OCI-LY3 (cell line): Measurements from ENCODE around the gene CD63.

Source experiments
- H2AFZ ChIP-seq: fragments of 200-600, 300-600 bp; shearing (Covaris generic); 2 replicates; pipeline ENCODE4 v1.6.0; 2014; ENCODE audit warnings: antibody characterized with exemption, low read depth, low read length
- H3K27ac ChIP-seq: fragments of 200-600, 300-600 bp; sonication (generic); 2 replicates; pipeline ENCODE4 v1.5.1; 2014; ENCODE audit warnings: mild to moderate bottlenecking, low read length, moderate library complexity, mixed read lengths
- H3K27me3 ChIP-seq: fragments of 200-600, 300-600 bp; sonication (generic); 2 replicates; pipeline ENCODE4 v1.6.1; 2014; ENCODE audit warnings: low read depth, low read length, mixed read lengths
- H3K36me3 ChIP-seq: fragments of 200-600, 300-600 bp; sonication (generic); replicated peaks from 2 replicates; pipeline ENCODE3; 2014; ENCODE audit warnings: low read depth, low read length, mixed read lengths
- H3K4me1 ChIP-seq: fragments of 300-600, 200-600 bp; sonication (generic); 2 replicates; pipeline ENCODE4 v1.6.1; 2014; ENCODE audit warnings: low read length, mixed read lengths
- H3K4me2 ChIP-seq: fragments of 200-600, 300-600 bp; sonication (generic); 2 replicates; pipeline ENCODE4 v1.6.1; 2014; ENCODE audit warnings: low read length, mixed read lengths
- H3K4me3 ChIP-seq: fragments of 300-600, 200-600 bp; sonication (generic); 2 replicates; pipeline ENCODE4 v1.5.1; 2014; ENCODE audit warnings: antibody characterized with exemption, mild to moderate bottlenecking, low read length, moderate library complexity
- H3K79me2 ChIP-seq: fragments of 300-600, 200-600 bp; shearing (Covaris generic); 2 replicates; pipeline ENCODE4 v1.6.1; 2014; ENCODE audit warnings: mild to moderate bottlenecking, low read length, mixed read lengths
- H3K9ac ChIP-seq: fragments of 300-600, 200-600 bp; shearing (Covaris generic); 2 replicates; pipeline ENCODE4 v1.6.0; 2014; ENCODE audit warnings: mild to moderate bottlenecking, low read length, moderate library complexity
- H3K9me3 ChIP-seq: fragments of 200-600, 300-600 bp; shearing (Covaris generic); 2 replicates; pipeline ENCODE4 v1.6.1; 2014; ENCODE audit warnings: low read length, mixed read lengths; ENCODE audit not compliant: insufficient read depth
- H4K20me1 ChIP-seq: fragments of 200-600, 300-600 bp; sonication (generic); 2 replicates; pipeline ENCODE4 v1.6.1; 2016; ENCODE audit warnings: low read length, mixed read lengths; ENCODE audit not compliant: insufficient read depth
- EZH2phosphoT487 ChIP-seq: fragments of 200-600 bp; shearing (Covaris generic); IDR thresholded peaks from 2 replicates; pipeline ENCODE4 v1.6.1; 2018; ENCODE audit warnings: antibody characterized with exemption, mixed run types, low read depth
- TF ChIP-seq, protein P1 (sequence below): fragments of 200-600, 300-600 bp; sonication (generic); IDR thresholded peaks from 2 replicates; pipeline ENCODE4 v1.5.1; 2014; ENCODE audit warnings: antibody characterized with exemption, low read length, low read depth

CD63 gene

DNA sequence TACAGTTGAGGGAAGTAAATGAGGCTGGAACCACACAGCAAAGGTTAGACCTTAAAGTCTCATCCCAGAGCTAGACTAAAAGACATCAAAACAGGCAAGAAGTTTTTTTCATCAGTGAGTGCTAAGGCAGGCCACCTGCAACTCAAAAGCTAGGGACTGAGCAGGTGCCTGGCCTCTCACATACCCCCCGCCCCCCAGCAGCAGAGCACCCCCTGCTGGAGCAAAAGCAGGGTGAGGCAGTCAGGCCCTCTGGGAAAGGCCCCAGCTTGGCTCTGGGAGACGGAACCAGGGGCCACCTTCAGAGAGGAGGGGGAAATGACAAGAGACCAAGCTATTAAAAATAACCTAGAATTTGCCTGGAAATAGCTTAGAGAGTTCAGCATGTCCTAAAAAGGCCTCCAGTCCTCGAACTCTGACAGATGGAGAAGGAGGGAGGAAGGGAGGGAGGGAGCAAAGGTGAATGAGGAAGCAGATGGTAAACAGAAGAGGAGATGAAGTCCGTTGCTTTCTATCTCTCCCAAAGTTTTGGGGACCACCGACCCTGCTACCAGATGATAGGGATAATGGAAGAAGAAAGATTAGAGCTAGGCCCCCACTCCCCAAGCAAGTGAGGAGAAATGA lies 22.9 kb downstream of the CD63 start:
- TF ChIP-seq, protein P1, sequence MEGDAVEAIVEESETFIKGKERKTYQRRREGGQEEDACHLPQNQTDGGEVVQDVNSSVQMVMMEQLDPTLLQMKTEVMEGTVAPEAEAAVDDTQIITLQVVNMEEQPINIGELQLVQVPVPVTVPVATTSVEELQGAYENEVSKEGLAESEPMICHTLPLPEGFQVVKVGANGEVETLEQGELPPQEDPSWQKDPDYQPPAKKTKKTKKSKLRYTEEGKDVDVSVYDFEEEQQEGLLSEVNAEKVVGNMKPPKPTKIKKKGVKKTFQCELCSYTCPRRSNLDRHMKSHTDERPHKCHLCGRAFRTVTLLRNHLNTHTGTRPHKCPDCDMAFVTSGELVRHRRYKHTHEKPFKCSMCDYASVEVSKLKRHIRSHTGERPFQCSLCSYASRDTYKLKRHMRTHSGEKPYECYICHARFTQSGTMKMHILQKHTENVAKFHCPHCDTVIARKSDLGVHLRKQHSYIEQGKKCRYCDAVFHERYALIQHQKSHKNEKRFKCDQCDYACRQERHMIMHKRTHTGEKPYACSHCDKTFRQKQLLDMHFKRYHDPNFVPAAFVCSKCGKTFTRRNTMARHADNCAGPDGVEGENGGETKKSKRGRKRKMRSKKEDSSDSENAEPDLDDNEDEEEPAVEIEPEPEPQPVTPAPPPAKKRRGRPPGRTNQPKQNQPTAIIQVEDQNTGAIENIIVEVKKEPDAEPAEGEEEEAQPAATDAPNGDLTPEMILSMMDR: peak; percentile 60
- TF ChIP-seq EZH2phosphoT487: no peak
- no peak overlapping the region for H2AFZ ChIP-seq
- H3K9me3 ChIP-seq: no peaks in the 10 kb centered on the region
- H3K27me3 ChIP-seq: peaks cover 20% of the 10 kb centered on the region
- H3K4me2 ChIP-seq: no peak overlapping the region
- H3K27ac ChIP-seq: no peak overlapping the region
- H3K79me2 ChIP-seq: no peaks in the 10 kb centered on the region
- no peaks in the 10 kb centered on the region for H3K36me3 ChIP-seq
- no peaks in the 10 kb centered on the region for H4K20me1 ChIP-seq
- H3K9ac ChIP-seq: no peak overlapping the region
- H3K4me1 ChIP-seq: peaks cover 17% of the 10 kb centered on the region
- H3K4me3 ChIP-seq: no peak overlapping the region

DNA sequence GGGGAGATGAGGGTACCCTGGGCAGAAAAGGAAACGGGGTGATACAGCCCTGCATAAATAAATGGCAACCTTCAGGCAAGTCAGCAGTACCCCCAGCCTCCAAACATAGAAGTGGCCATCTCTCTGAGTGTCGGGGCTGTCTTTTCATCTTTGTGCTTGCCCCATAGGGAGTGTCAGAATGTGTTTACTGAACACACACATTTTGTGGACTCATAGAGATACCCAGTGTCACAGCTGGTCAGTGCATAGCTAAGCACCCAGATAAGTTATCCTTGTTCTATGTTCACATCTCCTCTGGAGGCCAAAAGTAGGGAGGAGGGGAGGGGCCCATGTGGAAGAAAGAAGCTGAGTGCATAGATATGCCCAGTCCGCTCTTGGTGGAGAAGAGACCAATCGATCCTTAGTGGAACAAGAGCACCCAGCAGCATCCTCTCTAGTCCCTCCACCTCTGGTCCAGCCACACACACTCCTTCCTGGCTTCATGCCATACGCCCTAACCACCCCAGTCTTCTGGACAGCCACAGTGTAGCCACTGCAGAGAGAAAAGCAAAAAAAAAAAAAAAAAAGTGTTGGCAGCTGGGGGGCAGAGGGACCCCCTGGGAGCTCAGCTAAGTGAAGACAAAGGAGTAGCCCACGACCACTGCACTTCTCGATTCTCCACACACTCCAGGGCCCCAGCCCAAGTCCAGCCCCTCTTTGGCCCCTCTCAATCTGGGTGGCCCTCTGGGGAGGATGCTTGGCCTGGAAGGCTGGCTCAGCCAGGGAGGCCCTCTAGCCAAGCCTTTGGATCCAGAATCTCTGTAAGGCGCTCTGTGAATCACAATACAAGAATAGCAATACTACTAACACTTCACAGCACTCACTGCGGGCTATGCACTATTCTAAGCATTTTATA lies 23.7 kb downstream of the CD63 start:
- H3K4me1 ChIP-seq: peaks cover 17% of the 10 kb centered on the region
- H3K4me3 ChIP-seq: no peak overlapping the region
- peaks cover 16% of the 10 kb centered on the region for H3K27me3 ChIP-seq
- H3K36me3 ChIP-seq: no peaks in the 10 kb centered on the region
- H3K4me2 ChIP-seq: no peak overlapping the region
- H3K79me2 ChIP-seq: no peaks in the 10 kb centered on the region
- H2AFZ ChIP-seq: no peak overlapping the region
- no peak overlapping the region for H3K27ac ChIP-seq
- H3K9me3 ChIP-seq: no peaks in the 10 kb centered on the region
- no peaks in the 10 kb centered on the region for H4K20me1 ChIP-seq
- TF ChIP-seq, protein P1: no peak
- TF ChIP-seq EZH2phosphoT487: no peak
- no peak overlapping the region for H3K9ac ChIP-seq

DNA sequence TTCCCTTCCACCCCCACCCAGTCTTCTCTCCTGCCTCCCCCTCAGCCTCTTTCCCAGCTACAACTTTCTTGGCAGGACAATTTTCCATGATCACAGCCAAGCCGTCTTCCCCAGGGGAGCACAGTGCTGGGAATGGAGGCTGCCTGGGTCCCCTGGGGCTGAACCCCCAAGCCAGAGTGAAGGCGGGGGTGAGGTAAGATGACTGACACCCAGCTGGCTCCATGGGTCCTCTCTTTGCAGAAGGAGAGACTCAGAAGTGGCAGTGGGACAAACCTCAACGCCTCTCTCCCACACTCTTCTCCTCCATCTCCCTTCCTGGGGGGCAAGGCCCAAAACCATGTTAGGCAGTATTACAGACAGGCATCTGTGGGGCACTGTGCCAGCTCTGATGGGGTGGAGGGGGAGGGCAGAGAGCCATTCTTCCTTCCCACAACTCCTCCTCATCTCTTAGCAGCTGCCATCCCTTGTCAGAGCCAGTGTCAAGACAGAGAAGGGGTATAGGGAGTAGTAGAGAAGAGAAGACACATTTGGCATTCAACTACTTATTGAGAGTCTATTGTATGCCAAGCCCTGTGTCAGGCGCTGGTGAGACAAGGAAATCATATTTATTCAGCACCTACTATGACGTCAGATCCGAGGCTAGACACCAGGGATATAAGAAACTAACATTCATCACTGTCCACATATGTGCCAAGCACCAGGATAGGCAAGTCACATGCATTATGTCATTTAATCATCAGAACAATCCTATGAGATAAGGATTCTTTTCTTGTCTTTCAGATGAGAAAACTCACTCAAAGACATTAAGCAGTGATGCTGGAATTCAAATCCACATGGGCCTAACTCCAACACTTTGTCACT lies 24.7 kb downstream of the CD63 start:
- no peak overlapping the region for H3K4me2 ChIP-seq

More for the DNA sequence above, 24.7 kb downstream of the CD63 start:
- Histone ChIP-seq H3K4me1 (peaks cover 16% of the 10 kb centered on the region), H3K27ac (no peak overlapping the region), H3K9ac (no peak overlapping the region), H2AFZ (no peak overlapping the region), H3K27me3 (peaks cover 8% of the 10 kb centered on the region), H3K9me3 (no peaks in the 10 kb centered on the region), H3K4me3 (no peak overlapping the region), H3K79me2 (no peaks in the 10 kb centered on the region), H4K20me1 (no peaks in the 10 kb centered on the region), H3K36me3 (no peaks in the 10 kb centered on the region)
- TF ChIP-seq, protein P1: no peak
- TF ChIP-seq EZH2phosphoT487: no peak
